Measurements from ENCODE around the gene MATN4. TPM values are rescaled to one million over a fixed set of nuclear protein-coding genes. Genes with fewer than 3 reads are reported as not detected.

Gene MATN4
- total RNA-seq, 2 donors from 2014 or later, result 0.20 to 0.46 TPM

- WGBS, 2 experiments (ENCODE audit: insufficient coverage in 1 of 2, insufficient read length in 1 of 2), result 83 to 87% methylated on average over 1 to 3 of the region's 3 CpGs
- Mint-ChIP-seq H3K27me3 (ENCODE audit: insufficient read depth) (peaks cover 48% of the 10 kb centered on the region), H3K36me3 (ENCODE audit: low read depth) (no peaks in the 10 kb centered on the region), H3K4me3 (no peak overlapping the region), H3K27ac (no peak overlapping the region), H3K9me3 (no peaks in the 10 kb centered on the region), H3K4me1 (peaks cover 5% of the 10 kb centered on the region)
- no peak overlapping the region for H3K9ac ChIP-seq (ENCODE audit: extremely low read depth, low read length, poor library complexity, severe bottlenecking)
- H3K36me3 ChIP-seq (ENCODE audit: control insufficient read depth, insufficient read depth, low read length), result no peaks in the 10 kb centered on the region
- no peak overlapping the region for H3K4me3 ChIP-seq (ENCODE audit: low read length)
- no peaks in the 10 kb centered on the region for H3K4me1 ChIP-seq (ENCODE audit: control insufficient read depth, insufficient read depth, low read length)
- TF ChIP-seq CTCF (conservative IDR thresholded peaks at IDR 0.05), result no peak
- no peak overlapping the region for H3K27ac ChIP-seq (ENCODE audit: low read depth, low read length)
- no peak for DNase-seq
- H3K27me3 ChIP-seq (ENCODE audit: control insufficient read depth, insufficient read depth, low read length, poor library complexity, severe bottlenecking), result no peaks in the 10 kb centered on the region
- no peaks in the 10 kb centered on the region for H3K9me3 ChIP-seq (ENCODE audit: control insufficient read depth, low read length)
These were observed 976 bp upstream of the MATN4 start for GRCh38 chr20:45309075-45309474.

DNA sequence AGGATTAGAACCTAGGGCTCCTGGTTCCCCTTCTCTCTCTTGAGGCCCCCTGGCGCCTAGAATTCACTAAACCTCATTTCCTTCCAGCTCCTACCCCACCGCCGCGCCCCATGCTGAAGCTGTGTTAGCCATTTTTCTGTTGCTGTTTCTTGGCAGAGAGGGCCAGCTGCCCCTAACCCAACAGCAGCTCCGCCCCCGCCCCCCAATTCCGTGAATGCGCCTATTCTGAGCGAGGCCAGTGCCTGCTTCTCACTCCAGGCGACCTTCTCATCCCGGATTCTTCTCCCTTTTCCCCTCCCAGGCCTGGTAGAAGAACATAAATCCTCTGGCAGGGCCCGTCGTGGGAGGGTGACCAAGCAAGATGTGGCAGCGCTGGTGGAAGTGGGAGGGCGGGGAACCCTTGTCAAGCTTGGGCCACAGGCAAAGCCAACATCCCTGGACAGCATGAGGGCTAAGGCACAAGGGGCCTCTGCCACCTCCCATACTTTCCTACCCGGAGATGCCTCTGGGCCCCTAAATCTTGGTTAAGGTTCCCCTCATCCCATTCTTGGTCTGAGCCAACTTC, 941 bp downstream of the MATN4 start:
- H3K4me3 Mint-ChIP-seq, result no peak overlapping the region
- H3K27ac ChIP-seq (ENCODE audit: low read depth, low read length), result no peak overlapping the region
- no peak overlapping the region for H3K9ac ChIP-seq (ENCODE audit: extremely low read depth, low read length, poor library complexity, severe bottlenecking)
- peaks cover 8% of the 10 kb centered on the region for H3K4me1 Mint-ChIP-seq
- no peak for DNase-seq
- no peak overlapping the region for H3K4me3 ChIP-seq (ENCODE audit: low read length)
- H3K9me3 Mint-ChIP-seq, result no peaks in the 10 kb centered on the region
- H3K27me3 ChIP-seq (ENCODE audit: control insufficient read depth, insufficient read depth, low read length, poor library complexity, severe bottlenecking), result no peaks in the 10 kb centered on the region
- H3K4me1 ChIP-seq (ENCODE audit: control insufficient read depth, insufficient read depth, low read length), result no peaks in the 10 kb centered on the region
- H3K36me3 Mint-ChIP-seq (ENCODE audit: low read depth), result no peaks in the 10 kb centered on the region
- H3K27me3 Mint-ChIP-seq (ENCODE audit: insufficient read depth), result peaks cover 49% of the 10 kb centered on the region
- TF ChIP-seq CTCF (conservative IDR thresholded peaks at IDR 0.05), result no peak
- H3K36me3 ChIP-seq (ENCODE audit: control insufficient read depth, insufficient read depth, low read length), result no peaks in the 10 kb centered on the region
- no peaks in the 10 kb centered on the region for H3K9me3 ChIP-seq (ENCODE audit: control insufficient read depth, low read length)
- 89 to 94% methylated on average over 8 to 16 of the region's 16 CpGs for WGBS, 2 experiments (ENCODE audit: insufficient coverage in 1 of 2, insufficient read length in 1 of 2)
- H3K27ac Mint-ChIP-seq, result no peak overlapping the region

GRCh38 chr20:45306431-45306982, 1.6 kb downstream of the MATN4 start, which contains the start of gene RBPJL:
RBPJL (plus strand) TSS chr20:45306840; CDS start chr20:45306923, 83 bp downstream.
- Mint-ChIP-seq H3K27ac (no peak within 1 kb of the TSS), H3K4me3 (no peak within 1 kb of the TSS)
- WGBS, 2 experiments (ENCODE audit: insufficient coverage in 1 of 2, insufficient read length in 1 of 2), result 62 to 76% methylated on average over 25 to 41 of the region's 41 CpGs

More at GRCh38 chr20:45306431-45306982, 1.6 kb downstream of the MATN4 start, which contains the start of gene RBPJL:
- Mint-ChIP-seq H3K4me1 (peaks cover 15% of the 10 kb centered on the region), H3K36me3 (ENCODE audit: low read depth) (no peaks in the 10 kb centered on the region), H3K9me3 (no peaks in the 10 kb centered on the region), H3K27me3 (ENCODE audit: insufficient read depth) (peaks cover 43% of the 10 kb centered on the region)
- no peaks in the 10 kb centered on the region for H3K36me3 ChIP-seq (ENCODE audit: control insufficient read depth, insufficient read depth, low read length)
- no peak within 1 kb of the TSS for H3K4me3 ChIP-seq (ENCODE audit: low read length)
- H3K27me3 ChIP-seq (ENCODE audit: control insufficient read depth, insufficient read depth, low read length, poor library complexity, severe bottlenecking), result no peaks in the 10 kb centered on the region
- H3K4me1 ChIP-seq (ENCODE audit: control insufficient read depth, insufficient read depth, low read length), result no peaks in the 10 kb centered on the region
- DNase-seq, result peak; percentile 87
- H3K9me3 ChIP-seq (ENCODE audit: control insufficient read depth, low read length), result no peaks in the 10 kb centered on the region
- no peak within 1 kb of the TSS for H3K9ac ChIP-seq (ENCODE audit: extremely low read depth, low read length, poor library complexity, severe bottlenecking)
- peak; percentile 98 for TF ChIP-seq CTCF (conservative IDR thresholded peaks at IDR 0.05)
- H3K27ac ChIP-seq (ENCODE audit: low read depth, low read length), result no peak within 1 kb of the TSS

Measured in endodermal cell (in vitro differentiated cells).